ENCODE measurements around the gene ETF1.
A peak's percentile ranks its signal among the peaks of the same experiment; 100 is the strongest.

ETF1 gene

DNA sequence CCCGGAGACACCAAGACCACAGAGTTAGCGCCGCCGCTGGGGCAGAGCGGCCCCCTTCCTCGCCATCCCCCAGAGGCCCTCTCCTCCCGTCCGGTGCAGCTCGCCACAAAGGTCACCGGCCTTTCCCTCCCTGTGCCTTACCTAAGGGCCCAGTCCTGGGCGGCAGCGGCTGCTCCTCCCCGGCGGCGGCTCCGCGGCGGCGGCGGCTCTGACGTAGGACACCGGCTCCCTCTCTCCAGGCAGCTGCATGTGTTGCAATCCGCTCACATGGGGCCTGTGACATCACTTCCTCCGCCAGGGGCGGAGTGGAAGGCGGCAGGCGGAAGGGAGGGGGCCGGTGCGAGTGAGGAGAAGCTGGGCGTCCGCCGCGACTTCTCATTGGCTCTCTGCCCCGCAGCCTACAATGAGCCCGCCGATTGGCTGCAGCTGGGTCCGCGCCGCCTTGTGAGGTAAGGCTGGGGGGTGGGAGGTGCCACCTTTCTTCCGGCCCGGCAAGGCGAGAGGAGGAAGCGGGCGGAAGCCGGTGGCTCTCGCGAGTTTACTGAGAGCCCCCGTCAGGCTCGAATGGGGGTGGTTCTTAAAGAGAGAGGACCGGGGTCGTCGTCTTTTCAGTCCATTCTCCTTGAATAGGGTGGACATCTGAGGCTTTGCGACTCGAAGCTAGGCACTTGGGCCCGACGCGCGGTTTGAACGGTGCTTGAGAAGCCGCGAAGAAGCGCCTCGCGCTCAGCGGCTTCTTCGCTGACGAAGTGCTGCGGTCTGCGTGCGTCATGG, at the start of gene ETF1:
Gene ETF1, minus strand, starts transcription at position 281 of the 774 bp plus-strand sequence. CDS start 318 bp downstream, outside the sequence.
- peak; percentile 100 for DNase-seq

DNA sequence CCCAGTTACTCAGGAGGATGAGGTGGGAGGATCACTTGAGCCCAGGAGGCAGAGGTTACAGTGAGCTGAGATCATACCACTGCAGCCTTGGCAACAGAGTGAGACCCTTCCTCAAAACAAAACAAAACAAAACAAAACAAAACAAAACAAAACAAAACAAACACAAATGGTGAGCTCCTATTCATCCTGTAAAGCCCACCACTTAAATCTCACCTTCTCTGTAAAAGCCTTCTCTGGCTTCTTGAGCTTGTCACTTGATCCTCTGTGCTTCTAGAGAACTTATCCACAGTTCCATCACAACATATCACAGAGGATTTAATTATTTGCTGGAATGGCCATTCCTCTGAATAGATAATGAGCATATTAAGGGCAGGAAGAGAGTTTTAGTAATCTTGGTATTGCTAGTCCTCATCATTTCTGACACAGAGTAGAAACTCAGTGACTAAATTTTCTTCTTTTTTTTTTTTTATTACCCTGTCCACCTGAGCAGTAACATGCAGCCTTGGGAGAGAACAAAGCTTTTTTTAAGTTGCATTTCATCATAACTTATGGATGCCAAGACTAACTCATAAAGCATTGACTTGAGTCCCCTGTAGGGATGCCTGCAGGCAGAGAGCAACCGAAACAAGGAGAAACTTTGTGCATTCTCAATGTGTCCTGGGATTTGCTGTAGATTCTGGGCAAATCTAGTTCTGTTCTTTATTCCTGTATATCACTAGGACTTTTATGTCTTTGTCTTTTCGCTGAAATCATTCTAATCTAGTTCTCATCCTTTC, 45.2 kb upstream of the ETF1 start:
- DNase-seq = no peak

GRCh38 chr5:138585157-138585556, 42.1 kb upstream of the ETF1 start:
- DNase-seq = no peak

DNA sequence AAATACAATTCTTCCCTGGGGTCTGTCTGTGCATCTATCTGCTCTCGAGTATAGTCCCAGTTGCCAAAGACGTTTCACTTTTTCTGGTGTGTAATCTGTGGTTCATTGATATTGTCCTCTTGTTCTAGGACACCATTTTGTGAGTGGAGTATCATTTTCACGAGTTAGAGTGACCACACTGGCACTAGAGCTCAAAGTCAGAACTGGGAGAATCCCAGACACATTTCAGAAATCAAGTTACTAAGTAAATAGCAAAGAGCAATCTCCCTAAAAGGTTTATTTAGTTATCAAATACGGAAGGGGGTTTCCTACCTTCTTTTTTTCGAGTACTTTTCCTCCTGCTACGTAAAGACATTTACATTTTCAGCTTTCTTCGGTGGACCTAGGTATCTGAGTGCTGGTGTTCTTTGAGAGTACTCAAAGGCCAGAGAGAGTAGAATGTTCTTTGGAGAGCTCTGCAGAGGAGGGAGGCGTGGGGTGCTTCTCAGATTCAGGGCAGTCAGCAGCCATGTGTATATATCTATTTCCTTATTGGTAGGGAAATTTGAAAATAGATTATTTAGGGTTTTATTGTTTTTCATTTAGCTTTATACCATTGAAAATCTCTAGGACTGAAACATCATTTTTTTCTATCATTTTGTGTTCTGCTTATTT, 41.1 kb upstream of the ETF1 start:
- no peak for DNase-seq

- no peak for DNase-seq
These were observed 39.9 kb upstream of the ETF1 start for GRCh38 chr5:138582959-138583358.

DNA sequence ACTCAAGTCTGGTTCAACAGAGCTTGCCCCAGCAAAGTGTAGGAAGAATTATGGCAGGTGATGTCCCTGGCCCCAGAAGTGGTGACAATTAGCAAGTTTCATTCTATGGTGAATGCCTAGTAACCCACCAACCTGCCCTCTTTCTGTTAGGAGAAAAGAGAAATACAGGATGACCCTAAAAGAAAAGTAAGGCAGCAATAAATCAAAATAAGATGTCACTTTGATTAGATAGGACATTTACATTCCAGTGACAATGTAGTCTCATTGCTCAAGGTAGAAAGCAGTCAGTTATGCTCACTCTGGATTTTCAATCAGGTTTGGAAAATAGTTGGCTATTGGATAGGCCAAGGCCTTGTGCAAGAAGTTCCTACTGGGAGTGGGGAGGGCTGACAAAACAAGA, 37.7 kb upstream of the ETF1 start:
- no peak for DNase-seq

GRCh38 chr5:138580001-138580400, 37.0 kb upstream of the ETF1 start:
- DNase-seq = no peak

GRCh38 chr5:138579517-138579863, 36.5 kb upstream of the ETF1 start:
- no peak for DNase-seq

GRCh38 chr5:138577452-138577851, 34.4 kb upstream of the ETF1 start:
- DNase-seq = no peak

- peak; percentile 99 for DNase-seq
These were observed 32.4 kb upstream of the ETF1 start, which contains the start of gene HSPA9 for GRCh38 chr5:138575194-138576015. TSS of gene HSPA9 (minus strand) at chr5:138575401. CDS start at chr5:138575318, 83 bp downstream.

DNA sequence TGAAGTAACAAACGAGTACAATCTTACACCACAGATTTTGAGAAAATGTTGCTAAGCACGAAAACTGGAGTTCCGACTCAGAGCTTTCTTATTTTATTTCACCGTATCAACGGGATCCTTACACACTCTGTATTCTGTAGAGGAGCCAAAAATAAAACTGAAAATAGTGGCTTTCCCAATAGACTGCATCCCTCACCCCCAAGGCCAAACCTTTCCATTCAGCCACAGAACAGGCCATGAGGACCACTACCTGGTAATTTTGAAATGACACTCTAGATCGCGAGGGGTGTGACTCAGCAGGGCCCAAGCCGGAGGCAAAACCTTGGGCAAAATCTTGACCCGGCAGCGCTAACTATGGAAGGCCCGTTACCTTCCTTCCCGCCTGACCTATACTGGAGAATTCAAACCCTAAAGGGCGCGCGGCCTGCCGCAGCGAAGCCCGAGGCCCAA, 31.7 kb upstream of the ETF1 start:
- no peak for DNase-seq

- DNase-seq = no peak
These were observed 31.1 kb upstream of the ETF1 start for GRCh38 chr5:138573949-138574670.

GRCh38 chr5:138573223-138573622, 30.2 kb upstream of the ETF1 start:
- DNase-seq = no peak

- no peak for DNase-seq
These were observed 27.8 kb upstream of the ETF1 start for GRCh38 chr5:138570871-138571270.

DNA sequence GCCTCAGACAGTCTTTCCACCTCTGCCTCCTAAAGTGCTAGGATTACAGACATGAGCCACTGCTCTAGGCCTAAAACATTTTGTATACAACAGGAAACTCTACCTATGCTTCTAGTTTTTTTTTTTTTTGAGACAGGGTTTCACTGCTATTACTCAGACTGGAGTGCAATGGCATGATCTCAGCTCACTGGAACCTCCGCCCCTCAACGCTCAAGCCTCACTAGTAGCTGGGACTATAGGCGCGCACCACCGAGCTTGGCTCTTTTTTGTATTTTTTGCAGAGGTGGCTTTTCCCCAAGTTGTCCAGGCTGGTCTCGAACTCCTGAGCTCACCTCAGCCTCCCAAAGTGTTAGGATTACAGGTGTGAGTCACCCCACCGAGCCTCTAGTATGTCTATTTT, 26.7 kb upstream of the ETF1 start:
- no peak for DNase-seq

GRCh38 chr5:138568061-138568824, 25.2 kb upstream of the ETF1 start:
- DNase-seq = no peak

GRCh38 chr5:138566792-138567191, 23.8 kb upstream of the ETF1 start:
- DNase-seq = no peak

DNA sequence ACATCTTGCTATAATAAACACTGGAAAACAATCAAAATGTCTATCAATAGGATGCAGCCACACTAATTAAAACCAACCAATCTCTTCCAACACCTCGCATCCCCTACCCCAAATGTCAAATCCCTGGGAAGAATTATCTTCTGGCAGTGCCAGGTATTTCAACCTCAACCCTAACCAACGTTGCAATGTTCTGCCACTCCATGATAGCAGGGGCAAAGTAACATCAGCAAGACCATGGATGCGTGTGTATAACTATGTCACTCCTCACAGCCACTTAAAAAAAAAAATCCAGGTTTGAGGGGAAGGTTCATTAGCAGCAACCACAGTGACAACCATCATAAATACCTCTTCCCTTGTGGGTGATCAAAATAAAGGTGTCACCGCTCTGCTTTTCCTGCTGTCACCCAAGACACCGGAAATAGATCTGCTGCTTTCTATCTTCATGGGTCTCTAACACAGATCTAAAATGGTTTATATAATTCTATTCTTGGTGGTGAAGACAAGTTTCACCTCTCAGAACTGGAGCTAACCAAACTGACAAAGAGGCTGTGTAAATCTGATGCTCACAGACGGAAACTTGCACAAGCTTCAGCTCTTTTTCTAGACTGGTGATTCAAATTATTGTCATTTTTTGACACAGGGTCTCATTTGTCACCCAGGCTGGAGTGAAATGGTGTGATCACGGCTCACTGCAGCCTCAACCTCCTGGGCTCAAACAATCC, 22.2 kb upstream of the ETF1 start:
- DNase-seq = no peak

DNA sequence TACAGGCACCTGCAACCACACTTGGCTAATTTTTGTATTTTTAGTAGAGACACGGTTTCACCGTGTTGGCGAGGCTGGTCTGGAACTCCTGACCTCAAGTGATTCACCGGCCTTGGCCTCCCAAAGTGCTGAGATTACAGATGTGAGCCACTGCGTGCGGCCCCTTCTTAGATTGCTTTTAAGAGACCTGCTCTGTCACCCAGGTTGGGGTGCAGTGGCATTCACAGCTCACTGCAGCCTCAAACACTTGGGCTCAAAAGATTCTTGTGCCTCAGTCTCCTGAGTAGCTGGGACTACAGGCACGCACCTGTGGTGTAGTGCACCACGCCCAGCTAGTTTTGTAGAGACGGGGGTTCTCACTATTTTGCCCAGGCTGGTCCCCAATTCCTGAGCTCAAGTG, 21.2 kb upstream of the ETF1 start:
- DNase-seq = no peak

DNA sequence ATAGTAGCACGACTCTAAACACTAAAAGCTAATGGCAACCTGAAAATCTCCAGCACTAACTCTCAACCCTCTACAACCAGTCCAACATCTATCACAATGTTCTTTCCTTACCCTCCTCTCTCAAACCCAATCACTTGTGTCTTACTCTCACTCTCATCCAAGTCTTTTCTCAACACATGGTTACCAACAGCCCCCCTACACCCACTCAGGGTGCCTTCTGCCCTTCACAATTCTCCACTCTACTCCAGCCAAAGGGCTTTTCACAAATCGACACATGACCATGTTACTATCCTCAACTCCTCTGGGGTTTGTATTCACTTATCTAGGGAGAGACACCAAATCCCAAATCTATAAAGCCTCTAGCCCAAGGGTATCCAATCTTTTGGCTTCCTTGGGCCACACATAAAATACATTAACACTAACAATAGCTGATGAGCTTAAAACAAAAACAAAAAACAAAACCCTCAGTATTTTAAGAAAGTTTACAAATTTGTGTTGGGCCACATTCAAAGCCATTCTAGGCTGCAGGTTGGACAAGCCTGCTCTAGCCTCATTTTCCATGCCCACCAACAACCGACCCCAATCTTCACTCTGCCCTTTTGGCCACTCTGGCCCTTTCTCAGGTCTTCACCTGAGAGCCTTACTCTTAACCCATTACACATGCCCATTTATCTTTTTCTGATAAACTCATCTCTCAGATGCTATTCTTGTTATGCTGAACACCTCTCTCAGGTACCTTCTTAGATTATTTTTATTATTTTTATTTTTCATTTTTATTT, 20.5 kb upstream of the ETF1 start:
- DNase-seq = no peak

Measured in activated effector memory CD4-positive, alpha-beta T cell treated with anti-CD3 and anti-CD28 coated beads, Interleukin-2, amount 50 U/mL, for 16 hours (primary cell).